Mesenchymal stem cell (in vitro differentiated cells and primary cell): ENCODE results near the gene SEZ6.

Experiments used
- DNase-seq: peaks from one replicate; pipeline ENCODE4 v3.0.0-alpha.2; 2013
- H2AFZ ChIP-seq: one replicate; pipeline ENCODE4 v1.6.1; 2013; ENCODE audit warnings: low read depth, mild to moderate bottlenecking, control low read depth, inconsistent platforms, low read length, moderate library complexity
- H2AK5ac ChIP-seq: 2 replicates; pipeline ENCODE4 v1.6.1; 2013; ENCODE audit warnings: low read length, moderate library complexity, mild to moderate bottlenecking, inconsistent platforms; ENCODE audit not compliant: severe bottlenecking
- H2BK120ac ChIP-seq: one replicate; pipeline ENCODE4 v1.6.1; 2013; ENCODE audit warnings: low read depth, mild to moderate bottlenecking, inconsistent platforms, low read length, moderate library complexity
- H2BK12ac ChIP-seq, 2 experiments: one replicate each; pipeline ENCODE4 v1.6.1; 2013; ENCODE audit warnings: inconsistent platforms in 2 of 2, low read length in 2 of 2, mild to moderate bottlenecking in 2 of 2, moderate library complexity in 2 of 2, control low read depth in 1 of 2
- H2BK15ac ChIP-seq: one replicate; pipeline ENCODE4 v1.6.1; 2013; ENCODE audit warnings: mild to moderate bottlenecking, low read depth, inconsistent platforms; ENCODE audit not compliant: poor library complexity, severe bottlenecking
- H2BK5ac ChIP-seq: 2 replicates; pipeline ENCODE4 v1.6.1; 2013; ENCODE audit warnings: low read depth, mild to moderate bottlenecking, low read length, control low read depth, inconsistent platforms; ENCODE audit not compliant: poor library complexity, severe bottlenecking
- H3K14ac ChIP-seq, 2 experiments: one replicate each; pipeline ENCODE4 v1.6.1; 2013; ENCODE audit warnings: inconsistent platforms in 2 of 2, low read length in 2 of 2, control low read depth in 1 of 2, mild to moderate bottlenecking in 1 of 2, moderate library complexity in 1 of 2
- H3K18ac ChIP-seq, 2 experiments: one replicate each; pipeline ENCODE4 v1.6.1; 2013; ENCODE audit warnings: inconsistent platforms in 2 of 2, low read length in 2 of 2, control low read depth in 1 of 2, low read depth in 1 of 2, mild to moderate bottlenecking in 1 of 2
- H3K23ac ChIP-seq, 2 experiments: one replicate each; pipeline ENCODE4 v1.6.1; 2013; ENCODE audit warnings: inconsistent platforms in 2 of 2, low read length in 2 of 2, mild to moderate bottlenecking in 2 of 2, moderate library complexity in 2 of 2, control low read depth in 1 of 2
- H3K27ac ChIP-seq: 2 replicates; pipeline ENCODE4 v1.5.1; 2013; ENCODE audit warnings: mild to moderate bottlenecking, moderate library complexity, low read length, control low read depth, inconsistent platforms; ENCODE audit not compliant: poor library complexity, severe bottlenecking
- H3K27me3 ChIP-seq, 2 experiments: 2 replicates each; pipeline versions ENCODE4 v1.6.1 to v1.7.0; 2013; ENCODE audit warnings: low read length in 2 of 2, mild to moderate bottlenecking in 2 of 2, moderate library complexity in 2 of 2, control low read depth in 1 of 2, inconsistent platforms in 1 of 2; ENCODE audit not compliant: control insufficient read depth in 1 of 2, insufficient read depth in 1 of 2
- H3K36me3 ChIP-seq, 2 experiments: 2 replicates each; pipeline versions ENCODE4 v1.6.1 to v1.7.0; 2013; ENCODE audit warnings: low read length in 2 of 2, control low read depth in 1 of 2, inconsistent platforms in 1 of 2, low read depth in 1 of 2, mild to moderate bottlenecking in 1 of 2; ENCODE audit not compliant: insufficient read depth in 2 of 2, control insufficient read depth in 1 of 2
- H3K4ac ChIP-seq, 2 experiments: one replicate each; pipeline ENCODE4 v1.6.1; 2013; ENCODE audit warnings: inconsistent platforms in 2 of 2, low read length in 2 of 2, mild to moderate bottlenecking in 2 of 2, moderate library complexity in 2 of 2, control low read depth in 1 of 2, low read depth in 1 of 2
- H3K4me1 ChIP-seq: 2 replicates; pipeline ENCODE4 v1.6.1; 2013; ENCODE audit warnings: low read depth, low read length, control low read depth; ENCODE audit not compliant: control insufficient read depth, insufficient read depth
- H3K4me2 ChIP-seq: 2 replicates; pipeline ENCODE4 v1.6.1; 2013; ENCODE audit warnings: low read length, mild to moderate bottlenecking, inconsistent platforms; ENCODE audit not compliant: poor library complexity, severe bottlenecking
- H3K4me3 ChIP-seq, 2 experiments: 2 replicates each; pipeline versions ENCODE4 v1.5.1 to v1.7.0; 2013; ENCODE audit warnings: low read length in 2 of 2, mild to moderate bottlenecking in 2 of 2, control low read depth in 1 of 2, low read depth in 1 of 2; ENCODE audit not compliant: insufficient read depth in 1 of 2
- H3K79me1 ChIP-seq: replicated peaks from 2 replicates; pipeline ENCODE4 v1.6.1; 2013; ENCODE audit warnings: mild to moderate bottlenecking, control low read depth, low read length, inconsistent platforms; ENCODE audit not compliant: poor library complexity, severe bottlenecking
- H3K9ac ChIP-seq: 2 replicates; pipeline ENCODE4 v1.7.0; 2013; ENCODE audit warnings: mild to moderate bottlenecking, low read length, moderate library complexity
- H3K9me3 ChIP-seq: 2 replicates; pipeline ENCODE4 v1.7.0; 2013; ENCODE audit warnings: mild to moderate bottlenecking, low read length; ENCODE audit not compliant: control insufficient read depth
- H4K8ac ChIP-seq: one replicate; pipeline ENCODE4 v1.6.1; 2013; ENCODE audit warnings: inconsistent platforms, mild to moderate bottlenecking, low read length, moderate library complexity
- H4K91ac ChIP-seq: one replicate; pipeline ENCODE4 v1.6.1; 2013; ENCODE audit warnings: mild to moderate bottlenecking, low read length, inconsistent platforms
- WGBS: methylation state at CpG from one replicate; pipeline ENCODE4 v1.1.7; 2013; ENCODE audit warnings: mixed read lengths; 5-methylcytosine and 5-hydroxymethylcytosine counted together

The SEZ6 gene

GRCh38 chr17:29050176-29050575 lies 44.3 kb upstream of the SEZ6 start:
- peaks cover 70 to 81% of the 10 kb centered on the region in 2 experiments for H3K27me3 ChIP-seq
- no peak overlapping the region for H2AFZ ChIP-seq
- no peak overlapping the region for H3K4me3 ChIP-seq
- WGBS: 88% methylated on average over 3 of the region's 5 CpGs
- no peak overlapping the region for H3K14ac ChIP-seq
- no peak overlapping the region for H3K4me2 ChIP-seq
- no peak overlapping the region for H3K23ac ChIP-seq
- no peak overlapping the region for H3K4ac ChIP-seq
- H2BK12ac ChIP-seq: no peak overlapping the region
- H3K9ac ChIP-seq: no peak overlapping the region
- no peak overlapping the region for H4K91ac ChIP-seq
- no peak for DNase-seq
- no peaks in the 10 kb centered on the region for H3K36me3 ChIP-seq
- H3K79me1 ChIP-seq: no peaks in the 10 kb centered on the region
- H3K4me1 ChIP-seq: peaks cover 6% of the 10 kb centered on the region
- no peak overlapping the region for H4K8ac ChIP-seq
- no peak overlapping the region for H3K27ac ChIP-seq
- H2BK120ac ChIP-seq: no peak overlapping the region
- no peak overlapping the region for H2BK15ac ChIP-seq
- H3K18ac ChIP-seq: no peak overlapping the region
- H3K9me3 ChIP-seq: no peaks in the 10 kb centered on the region
- H2AK5ac ChIP-seq: no peak overlapping the region
- no peak overlapping the region for H2BK5ac ChIP-seq

- Histone ChIP-seq H3K4ac (no peak overlapping the region), H3K79me1 (no peaks in the 10 kb centered on the region), H4K8ac (no peak overlapping the region), H3K9ac (no peak overlapping the region), H3K4me2 (no peak overlapping the region), H2BK120ac (no peak overlapping the region), H3K18ac (no peak overlapping the region), H2AK5ac (no peak overlapping the region), H3K27ac (no peak overlapping the region), H3K27me3 (peaks cover 68 to 81% of the 10 kb centered on the region in 2 experiments), H3K4me3 (no peak overlapping the region), H2BK5ac (no peak overlapping the region), H3K23ac (no peak overlapping the region), H2BK12ac (no peak overlapping the region), H3K4me1 (peaks cover 6% of the 10 kb centered on the region), H2BK15ac (no peak overlapping the region), H4K91ac (no peak overlapping the region), H2AFZ (no peak overlapping the region), H3K9me3 (no peaks in the 10 kb centered on the region), H3K36me3 (no peaks in the 10 kb centered on the region), H3K14ac (no peak overlapping the region)
- DNase-seq: no peak
- 94% methylated on average over 10 of the region's 11 CpGs for WGBS
Measured at GRCh38 chr17:29049541-29050145, 43.8 kb upstream of the SEZ6 start.

GRCh38 chr17:29048440-29049368 lies 42.9 kb upstream of the SEZ6 start:
- 57% methylated on average over 7 of the region's 10 CpGs for WGBS
- Histone ChIP-seq H3K4me3 (no peak overlapping the region), H3K9ac (no peak overlapping the region), H3K79me1 (no peaks in the 10 kb centered on the region), H3K36me3 (no peaks in the 10 kb centered on the region), H3K4me2 (no peak overlapping the region), H2AFZ (no peak overlapping the region), H3K4ac (no peak overlapping the region), H2BK12ac (no peak overlapping the region), H2BK5ac (no peak overlapping the region), H3K27ac (no peak overlapping the region), H2AK5ac (no peak overlapping the region), H3K27me3 (peaks cover 61 to 82% of the 10 kb centered on the region in 2 experiments), H3K14ac (no peak overlapping the region), H4K8ac (no peak overlapping the region), H3K18ac (no peak overlapping the region), H3K4me1 (peaks cover 6% of the 10 kb centered on the region), H3K9me3 (no peaks in the 10 kb centered on the region), H3K23ac (no peak overlapping the region), H4K91ac (no peak overlapping the region), H2BK120ac (no peak overlapping the region), H2BK15ac (no peak overlapping the region)
- no peak for DNase-seq

GRCh38 chr17:29046473-29046839 lies 40.6 kb upstream of the SEZ6 start:
- no peak overlapping the region for H3K9ac ChIP-seq
- 83% methylated on average over 5 of the region's 5 CpGs for WGBS
- H4K8ac ChIP-seq: no peak overlapping the region
- no peak overlapping the region for H3K14ac ChIP-seq
- H2BK120ac ChIP-seq: no peak overlapping the region
- no peak overlapping the region for H2AK5ac ChIP-seq
- peaks cover 8% of the 10 kb centered on the region for H3K4me1 ChIP-seq
- peaks cover 44 to 76% of the 10 kb centered on the region in 2 experiments for H3K27me3 ChIP-seq
- H4K91ac ChIP-seq: no peak overlapping the region
- H3K4me3 ChIP-seq: no peak overlapping the region
- no peak overlapping the region for H2BK5ac ChIP-seq
- no peak overlapping the region for H3K18ac ChIP-seq
- no peak overlapping the region for H2AFZ ChIP-seq
- H3K23ac ChIP-seq: no peak overlapping the region
- H3K4me2 ChIP-seq: no peak overlapping the region
- no peak overlapping the region for H3K4ac ChIP-seq
- no peak overlapping the region for H3K27ac ChIP-seq
- no peaks in the 10 kb centered on the region for H3K36me3 ChIP-seq
- no peak for DNase-seq
- no peaks in the 10 kb centered on the region for H3K79me1 ChIP-seq
- no peak overlapping the region for H2BK12ac ChIP-seq
- H2BK15ac ChIP-seq: no peak overlapping the region
- H3K9me3 ChIP-seq: no peaks in the 10 kb centered on the region
